ENCODE data around the gene BLVRB.

- TF ChIP-seq CTCF (IDR thresholded peaks at IDR 0.05; ENCODE audit: extremely low read depth in 1 of 2, insufficient read depth in 1 of 2, low read depth in 1 of 2, low read length in 2 of 2) (no peak), POLR2A (IDR thresholded peaks at IDR 0.05; ENCODE audit: low read depth, low read length) (no peak), EZH2 (IDR thresholded peaks at IDR 0.05; ENCODE audit: borderline replicate concordance, low read depth, low read length, severe bottlenecking) (no peak)
These were observed 46.5 kb upstream of the BLVRB start for GRCh38 chr19:40512110-40512472.
